Posterior vena cava (tissue), 2 donors: Measurements from ENCODE around the gene FOSL2. TPM values are rescaled to one million over a fixed set of nuclear protein-coding genes. Genes with fewer than 3 reads are reported as not detected.

Experiments
- DNase-seq: peaks from one replicate; pipeline ENCODE4 v3.0.0-alpha.2; 2020; ENCODE audit warnings: low spot score
- intact Hi-C, 2 donors: fragments of 100-400 bp; cut with DNase I; formaldehyde crosslinking; loops; one replicate each; pipeline versions ENCODE4 v1.14.1 to v1.14.2; 2022 to 2023
- total RNA-seq, 2 donors: library from RNA; stranded (reverse); fragmentation: NEBNext Ultra II Directional; extraction: Animal tissue kit (Norgen Biotek cat#: 25700); gene quantifications; one replicate each; pipeline ENCODE4 v1.2.1, GENCODE V29; 2021
- donor health status: DM: yes; HTN: yes; CAD: no.
- donor health status: DM: yes; HTN: yes; CAD: no.

Gene FOSL2
- total RNA-seq, 2 donors from 2014 or later = 105 to 141 TPM

GRCh38 chr2:28451793-28452533 lies 59.3 kb downstream of the FOSL2 start:
- intact Hi-C loops = loop anchor here (5.0 to 10.0 kb wide), 2 partner anchors 747 to 750 kb away; no protein-coding TSS in a partner anchor
- no peak for DNase-seq

- intact Hi-C loops = loop anchor here (5.0 to 10.0 kb wide), 2 partner anchors 748 to 750 kb away; no protein-coding TSS in a partner anchor
- DNase-seq = peak; percentile 94
These were observed 60.0 kb downstream of the FOSL2 start for GRCh38 chr2:28452534-28453081.

GRCh38 chr2:28453396-28453795 lies 60.7 kb downstream of the FOSL2 start:
- intact Hi-C loops = loop anchor here (5.0 to 10.0 kb wide), 2 partner anchors 749 to 751 kb away; no protein-coding TSS in a partner anchor
- DNase-seq = no peak

- intact Hi-C loops = loop anchor here (5.0 to 10.0 kb wide), 2 partner anchors 749 to 752 kb away; no protein-coding TSS in a partner anchor
- no peak for DNase-seq
These were observed 61.6 kb downstream of the FOSL2 start for GRCh38 chr2:28454016-28454930.

- intact Hi-C loops = loop anchor here in 1 of 2 donors (10.0 kb wide), 1 partner anchor 752 kb away; no protein-coding TSS in a partner anchor
- DNase-seq = no peak
These were observed 64.6 kb downstream of the FOSL2 start for GRCh38 chr2:28457237-28457636.

- intact Hi-C loops = no loop called here
These were observed 68.4 kb downstream of the FOSL2 start for GRCh38 chr2:28461056-28461455.

GRCh38 chr2:28462122-28462521 lies 69.5 kb downstream of the FOSL2 start:
- intact Hi-C loops = no loop called here
- DNase-seq = no peak

More at GRCh38 chr2:28461056-28461455, 68.4 kb downstream of the FOSL2 start:
- no peak for DNase-seq

GRCh38 chr2:28463211-28463816 lies 70.7 kb downstream of the FOSL2 start:
- no peak for DNase-seq
- intact Hi-C loops = no loop called here

- DNase-seq = no peak
- intact Hi-C loops = no loop called here
These were observed 71.2 kb downstream of the FOSL2 start for GRCh38 chr2:28463893-28464292.

- intact Hi-C loops = no loop called here
- no peak for DNase-seq
These were observed 72.7 kb downstream of the FOSL2 start for GRCh38 chr2:28465148-28465885.

Other genes starting within 250 kb of the FOSL2 start
- gene PLB1, start 103.2 kb downstream of the FOSL2 start, total RNA-seq = 1 to 10 TPM; 3.2 to 9.5 TPM